HepG2 (cell line): ENCODE data around the gene CSTF3. TPM values are rescaled to one million over a fixed set of nuclear protein-coding genes. Genes with fewer than 3 reads are reported as not detected.

Experiments
- BCL3 ChIP-seq: sonication (generic); formaldehyde crosslinking; IDR thresholded peaks from 2 replicates; pipeline ENCODE4 v1.5.1; 2020; ENCODE audit warnings: mild to moderate bottlenecking, missing genetic modification reagents, moderate library complexity
- CREM ChIP-seq, 2 experiments: sonication (generic) in 1 of 2; formaldehyde crosslinking in 1 of 2; IDR thresholded peaks; 2 replicates each; pipeline versions ENCODE4 v1.4.0 to v1.6.1; 2016 to 2020; ENCODE audit warnings: antibody characterized with exemption in 1 of 2, mild to moderate bottlenecking in 1 of 2, missing genetic modification reagents in 1 of 2
- DR1 ChIP-seq: sonication (generic); formaldehyde crosslinking; IDR thresholded peaks from 2 replicates; pipeline ENCODE4 v1.8.0; 2021; ENCODE audit warnings: mild to moderate bottlenecking, missing genetic modification reagents, inconsistent platforms
- ELF4 ChIP-seq: sonication (generic); formaldehyde crosslinking; IDR thresholded peaks from 2 replicates; pipeline ENCODE4 v1.5.0; 2020; ENCODE audit warnings: missing genetic modification reagents, mild to moderate bottlenecking, moderate library complexity, borderline replicate concordance
- KAT8 ChIP-seq: IDR thresholded peaks from 2 replicates; pipeline ENCODE4 v1.6.1; 2016; ENCODE audit warnings: missing genetic modification reagents, missing compliant biosample characterization
- KDM5A ChIP-seq: fragments of 200-600 bp; sonication (generic); IDR thresholded peaks from 2 replicates; pipeline ENCODE4 v1.7.0; 2018; ENCODE audit warnings: antibody characterized with exemption, mild to moderate bottlenecking, low read length, borderline replicate concordance
- MED1 ChIP-seq: sonication (generic); formaldehyde crosslinking; IDR thresholded peaks from 2 replicates; pipeline ENCODE4 v1.4.0; 2020; ENCODE audit warnings: missing genetic modification reagents
- ONECUT2 ChIP-seq: sonication (generic); formaldehyde crosslinking; IDR thresholded peaks from 2 replicates; pipeline ENCODE4 v1.4.0; 2020; ENCODE audit warnings: missing genetic modification reagents
- RBAK ChIP-seq: sonication (generic); formaldehyde crosslinking; IDR thresholded peaks from 2 replicates; pipeline ENCODE4 v1.5.1; 2020; ENCODE audit warnings: mild to moderate bottlenecking, missing genetic modification reagents
- RERE ChIP-seq: IDR thresholded peaks from 2 replicates; pipeline ENCODE4 v1.6.1; 2016; ENCODE audit warnings: low read depth, missing genetic modification reagents, missing compliant biosample characterization
- THAP8 ChIP-seq: sonication (generic); formaldehyde crosslinking; IDR thresholded peaks from 2 replicates; pipeline ENCODE4 v1.5.1; 2020; ENCODE audit warnings: missing genetic modification reagents, mild to moderate bottlenecking, borderline replicate concordance
- ZBTB49 ChIP-seq: sonication (generic); formaldehyde crosslinking; IDR thresholded peaks from 2 replicates; pipeline ENCODE4 v1.4.0; 2020; ENCODE audit warnings: missing genetic modification reagents, borderline replicate concordance
- ZNF20 ChIP-seq: sonication (generic); formaldehyde crosslinking; IDR thresholded peaks from 2 replicates; pipeline ENCODE4 v1.4.0; 2020; ENCODE audit warnings: mild to moderate bottlenecking, moderate library complexity, missing genetic modification reagents
- ZNF232 ChIP-seq: sonication (generic); formaldehyde crosslinking; IDR thresholded peaks from 2 replicates; pipeline ENCODE4 v1.4.0; 2020; ENCODE audit warnings: missing genetic modification reagents, borderline replicate concordance
- ZNF24 ChIP-seq: fragments of 450-650 bp; IDR thresholded peaks from 2 replicates; pipeline ENCODE4 v1.6.1; 2017; ENCODE audit warnings: antibody characterized with exemption, mild to moderate bottlenecking
- ZNF441 ChIP-seq: sonication (generic); formaldehyde crosslinking; IDR thresholded peaks from 2 replicates; pipeline ENCODE4 v1.7.0; 2021; ENCODE audit warnings: missing genetic modification reagents, borderline replicate concordance
- polyA plus RNA-seq, 8 experiments: library from polyadenylated mRNA; depleted of rRNA in 3 of 8; stranded (reverse) in 7 of 8; unstranded in 1 of 8; fragments of >200 nt; fragmentation: Illumina TruSeq in 4 of 8; extraction: Trizol in 4 of 8; gene quantifications; 2 replicates each; pipeline versions ENCODE4 v1.2.1 to v1.2.3, GENCODE V29; 2011 to 2016; ENCODE audit warnings: low read depth in 4 of 8, missing spikeins in 1 of 8, mixed read lengths in 1 of 8; ENCODE audit not compliant: insufficient read depth in 1 of 8
- total RNA-seq, 5 experiments: library from RNA; depleted of rRNA; stranded (reverse); fragments of >200 nt; fragmentation: Illumina TruSeq; extraction: Trizol; gene quantifications; 2 replicates each; pipeline ENCODE4 v1.2.3, GENCODE V29; 2016; ENCODE audit warnings: low read depth in 1 of 5

The CSTF3 gene
- total and polyA plus RNA-seq, 2 of the 13 experiments (the other 11 are each of a cell fraction or from before 2014, with no cell fraction given): 21.5 to 43.6 TPM

- TF ChIP-seq ZBTB49: no peak
- TF ChIP-seq ONECUT2 (CRISPR knock-in tag): no peak
- no peak for TF ChIP-seq RERE
- TF ChIP-seq DR1 (CRISPR knock-in tag): peak; percentile 66
- no peak; the same call in none of the 2 replicates for TF ChIP-seq THAP8
- TF ChIP-seq RBAK (CRISPR knock-in tag): no peak
- TF ChIP-seq ZNF24: no peak
- TF ChIP-seq KDM5A: peak; percentile 46; the same call in 1 of the 2 replicates
- peak; percentile 29; the same call in 1 of the 2 replicates for TF ChIP-seq MED1 (CRISPR knock-in tag)
- TF ChIP-seq KAT8: peak; percentile 76; the same call in 1 of the 2 replicates
- TF ChIP-seq ZNF441: 0 out of 2 replicates have a peak, but pooled peaks have one; percentile 4
- TF ChIP-seq BCL3: no peak; the same call in 1 of the 2 replicates
- TF ChIP-seq ZNF20 (CRISPR knock-in tag): no peak
- TF ChIP-seq CREM (IDR thresholded peaks at IDR 0.05): peak; percentile 69
- TF ChIP-seq CREM (CRISPR knock-in tag; IDR thresholded peaks at IDR 0.05): no peak
- 0 out of 2 replicates have a peak, but pooled peaks have one; percentile 17 for TF ChIP-seq ZNF232 (CRISPR knock-in tag)
- no peak for TF ChIP-seq ELF4
These were observed 121.8 kb downstream of the CSTF3 start, which contains the start of gene TCP11L1 (continued) for GRCh38 chr11:33039274-33040032.
